ENCODE data around the gene CHAC1.

DNA sequence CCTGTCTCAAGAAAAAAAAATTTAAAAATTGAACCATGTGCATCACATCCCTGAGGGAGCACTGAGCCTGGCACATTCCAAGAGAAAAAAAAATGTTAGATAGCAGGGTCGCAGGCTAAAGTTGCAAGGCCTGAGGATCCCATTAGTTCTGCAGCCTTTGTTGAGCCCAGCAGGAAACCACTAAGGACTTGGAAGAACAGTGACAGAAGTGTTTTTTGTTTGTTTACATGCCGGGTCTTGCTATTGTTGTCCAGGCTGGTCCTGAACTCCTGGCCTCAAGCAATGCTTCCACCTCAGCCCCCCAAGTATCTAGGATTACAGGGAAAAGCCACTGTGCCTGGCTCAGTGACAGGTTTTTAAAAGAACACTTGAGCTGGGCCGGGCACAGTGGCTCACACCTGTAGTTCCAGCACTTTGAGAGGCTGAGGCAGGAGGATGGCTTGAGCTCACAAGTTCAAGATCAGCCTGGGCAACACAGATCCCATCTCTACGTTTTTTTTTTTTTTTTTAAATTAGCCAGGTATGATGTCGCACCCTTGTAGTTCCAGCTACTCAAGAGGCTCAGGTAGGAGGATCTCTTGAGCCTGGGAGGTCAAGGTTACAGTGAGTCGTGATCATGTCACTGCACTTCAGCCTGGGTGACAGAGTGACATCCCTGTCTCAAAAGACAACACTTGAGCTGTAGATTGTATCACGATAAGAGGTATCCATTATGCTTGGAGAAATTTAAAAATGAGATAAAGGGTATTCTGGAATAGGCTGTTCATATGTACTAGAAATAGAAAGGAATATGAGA, 15.2 kb downstream of the CHAC1 start:
- TF ChIP-seq, protein P1, sequence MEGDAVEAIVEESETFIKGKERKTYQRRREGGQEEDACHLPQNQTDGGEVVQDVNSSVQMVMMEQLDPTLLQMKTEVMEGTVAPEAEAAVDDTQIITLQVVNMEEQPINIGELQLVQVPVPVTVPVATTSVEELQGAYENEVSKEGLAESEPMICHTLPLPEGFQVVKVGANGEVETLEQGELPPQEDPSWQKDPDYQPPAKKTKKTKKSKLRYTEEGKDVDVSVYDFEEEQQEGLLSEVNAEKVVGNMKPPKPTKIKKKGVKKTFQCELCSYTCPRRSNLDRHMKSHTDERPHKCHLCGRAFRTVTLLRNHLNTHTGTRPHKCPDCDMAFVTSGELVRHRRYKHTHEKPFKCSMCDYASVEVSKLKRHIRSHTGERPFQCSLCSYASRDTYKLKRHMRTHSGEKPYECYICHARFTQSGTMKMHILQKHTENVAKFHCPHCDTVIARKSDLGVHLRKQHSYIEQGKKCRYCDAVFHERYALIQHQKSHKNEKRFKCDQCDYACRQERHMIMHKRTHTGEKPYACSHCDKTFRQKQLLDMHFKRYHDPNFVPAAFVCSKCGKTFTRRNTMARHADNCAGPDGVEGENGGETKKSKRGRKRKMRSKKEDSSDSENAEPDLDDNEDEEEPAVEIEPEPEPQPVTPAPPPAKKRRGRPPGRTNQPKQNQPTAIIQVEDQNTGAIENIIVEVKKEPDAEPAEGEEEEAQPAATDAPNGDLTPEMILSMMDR (IDR thresholded peaks at IDR 0.05; ENCODE audit: low read length), result no peak
- TF ChIP-seq EZH2 (optimal IDR thresholded peaks at IDR 0.05; ENCODE audit: low read depth, low read length) (no peak), EZH2phosphoT487 (IDR thresholded peaks at IDR 0.05; ENCODE audit: low read length) (no peak)
